GM12891 (cell line): ENCODE results near the gene LZTS2.
A peak's percentile ranks its signal among the peaks of the same experiment; 100 is the strongest.
"Not testable (repeated sequence)": the region's sequence is repeated elsewhere in the genome, so short reads cannot be mapped to it uniquely, and the experiment has no call there.

ENCODE experiments used
- DNase-seq: peaks from one replicate; pipeline ENCODE4 v3.0.0; 2011; ENCODE audit warnings: low spot score; ENCODE audit not compliant: insufficient read length
- FAIRE-seq: peaks from 2 replicates; lab custom pipeline; 2011; peaks lifted over from hg19 to GRCh38; lab: Jason Lieb, UNC
- PAX5 ChIP-seq: IDR thresholded peaks from 2 replicates; pipeline ENCODE4 v1.6.1; 2011; ENCODE audit warnings: low read length, moderate library complexity, mild to moderate bottlenecking; ENCODE audit not compliant: insufficient read depth, severe bottlenecking
- POLR2A ChIP-seq: IDR thresholded peaks from 2 replicates; pipeline ENCODE4 v1.6.1; 2011; ENCODE audit warnings: low read depth, low read length, control low read depth
- POLR2AphosphoS5 ChIP-seq: IDR thresholded peaks from 2 replicates; pipeline ENCODE4 v1.6.1; 2011; ENCODE audit warnings: low read depth, low read length, control low read depth
- POU2F2 ChIP-seq: IDR thresholded peaks from 2 replicates; pipeline ENCODE4 v1.6.1; 2011; ENCODE audit warnings: low read depth, mild to moderate bottlenecking, control low read depth, low read length, moderate library complexity
- SPI1 ChIP-seq: IDR thresholded peaks from 2 replicates; pipeline ENCODE4 v1.6.1; 2011; ENCODE audit warnings: low read depth, low read length, control low read depth
- TAF1 ChIP-seq: IDR thresholded peaks from 2 replicates; pipeline ENCODE4 v1.6.1; 2011; ENCODE audit warnings: low read depth, low read length, control low read depth

The LZTS2 gene

DNA sequence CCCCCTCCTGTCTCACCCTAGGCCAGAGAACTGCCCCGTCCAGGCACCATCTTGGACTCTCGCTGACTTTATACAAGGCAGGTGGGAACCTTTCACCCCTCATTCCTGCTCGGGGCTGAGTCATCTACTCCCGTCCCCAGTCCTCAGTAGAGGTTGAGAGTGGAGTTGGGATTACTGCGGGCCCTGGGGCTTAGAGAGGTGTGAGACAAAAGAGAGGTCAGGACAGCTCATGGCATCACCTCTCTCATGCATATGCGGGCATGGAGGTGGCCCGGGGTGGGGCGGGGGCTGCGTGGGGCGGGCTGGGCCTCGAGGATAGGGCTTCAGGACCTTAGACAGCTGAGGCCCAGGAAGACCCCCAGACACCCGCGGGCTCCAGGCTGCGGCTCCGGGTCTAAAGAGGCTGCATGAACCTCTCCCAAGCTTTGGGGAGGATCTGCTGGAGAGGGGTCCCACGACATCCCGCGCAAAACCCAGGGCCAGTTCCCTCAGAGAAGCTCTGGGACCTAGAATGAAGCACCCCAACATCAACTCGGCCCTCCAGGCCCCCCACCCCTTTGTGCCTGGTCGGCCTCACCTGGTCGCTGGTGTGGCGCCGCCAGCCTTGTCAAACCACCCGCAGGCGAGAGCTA, 31.0 kb downstream of the LZTS2 start:
- TF ChIP-seq POU2F2 (no peak), SPI1 (no peak), PAX5 (no peak), POLR2A (no peak), POLR2AphosphoS5 (no peak)
- DNase-seq = no peak
- FAIRE-seq = no peak

DNA sequence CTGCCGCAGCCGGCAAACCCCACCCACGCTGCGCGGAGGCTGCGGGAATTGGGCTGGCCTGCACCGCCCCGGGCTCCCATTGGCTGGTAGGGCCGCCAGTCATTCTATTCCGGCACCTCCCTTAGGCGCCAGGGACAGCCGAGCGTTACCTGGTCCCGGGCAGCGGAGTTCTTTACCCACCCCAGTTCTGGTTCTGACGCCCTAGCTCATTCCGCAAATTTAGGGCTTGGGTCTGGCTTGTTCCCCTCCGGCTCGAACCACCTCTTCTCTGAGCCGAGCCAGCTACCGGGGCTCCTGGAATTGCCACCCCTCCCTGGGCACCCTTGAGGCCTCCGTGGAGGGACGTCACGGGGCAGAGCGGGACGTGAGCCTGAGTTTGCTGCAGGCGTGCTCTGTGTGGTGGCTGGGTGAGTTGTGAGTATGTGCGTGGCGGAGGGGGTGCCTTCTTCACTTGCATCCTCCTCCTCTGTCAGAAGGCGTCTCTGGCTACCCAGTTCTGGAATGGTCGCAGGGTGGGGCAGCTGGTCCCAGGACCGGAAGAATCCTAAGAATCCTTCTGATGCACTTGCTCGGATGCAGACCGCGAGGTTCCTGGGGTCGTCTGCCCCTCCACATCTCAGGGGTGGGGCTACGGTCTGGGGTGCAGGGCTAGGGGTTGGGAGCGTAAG, 31.7 kb downstream of the LZTS2 start, which contains the start of the genes PDZD7 and SFXN3:
Gene PDZD7 (minus strand): TSS at position 2 of the 668 bp plus-strand sequence. CDS start 910 bp downstream, outside the sequence.
Gene SFXN3 (plus strand): TSS at position 107 of the 668 bp plus-strand sequence. CDS start 3,461 bp downstream, outside the sequence.
- DNase-seq (peak; percentile 98), FAIRE-seq (peak; percentile 75)
- TF ChIP-seq POLR2A = no peak
- TF ChIP-seq PAX5 = no peak
- no peak for TF ChIP-seq POU2F2
- no peak for TF ChIP-seq TAF1
- TF ChIP-seq SPI1 = no peak
- TF ChIP-seq POLR2AphosphoS5 = no peak

DNA sequence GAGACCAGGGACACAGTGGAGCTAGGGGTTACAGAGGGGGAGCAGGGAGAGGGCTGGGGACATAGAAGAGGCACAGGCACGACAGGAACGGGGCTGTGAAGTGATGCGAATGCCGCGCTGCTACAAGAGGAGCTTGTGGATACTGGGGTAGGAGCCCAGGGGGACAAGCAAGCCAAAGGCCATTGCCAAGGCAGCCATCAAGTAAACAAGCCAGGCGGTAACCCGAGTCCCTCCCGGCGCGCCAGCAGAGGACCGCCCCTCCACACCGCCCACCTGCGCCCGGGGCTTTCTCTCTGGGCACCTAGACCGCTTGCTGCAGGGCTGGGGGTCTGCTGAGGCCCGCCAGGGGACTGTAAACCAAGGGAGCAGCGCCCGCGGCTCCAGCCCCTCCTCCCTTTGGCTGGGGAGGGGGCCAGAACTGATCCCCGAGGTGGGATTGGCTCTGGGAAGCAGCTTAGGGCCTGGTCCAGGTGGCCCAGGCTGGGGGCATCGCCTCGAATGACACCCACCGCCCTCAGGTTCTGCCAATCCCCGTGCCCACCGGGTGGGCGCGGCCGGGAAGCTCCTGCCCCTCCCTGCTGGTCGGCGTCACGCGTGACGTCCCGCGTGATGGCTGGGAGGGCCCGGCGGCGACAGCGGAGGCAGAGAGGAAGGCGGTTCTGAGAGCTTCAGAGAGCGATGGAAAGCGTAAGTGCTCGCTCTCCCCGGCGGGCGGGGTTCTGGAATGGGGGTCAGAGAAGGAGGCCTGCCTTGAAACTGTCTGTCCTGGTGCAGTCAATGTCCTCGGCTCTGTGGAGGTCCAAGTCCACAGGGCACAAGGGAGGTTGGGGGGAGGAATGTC, 32.4 kb downstream of the LZTS2 start:
- peak; percentile 54 for FAIRE-seq
- DNase-seq = no peak
- TF ChIP-seq POU2F2 (no peak), TAF1 (no peak), SPI1 (no peak), PAX5 (no peak), POLR2AphosphoS5 (no peak), POLR2A (no peak)

DNA sequence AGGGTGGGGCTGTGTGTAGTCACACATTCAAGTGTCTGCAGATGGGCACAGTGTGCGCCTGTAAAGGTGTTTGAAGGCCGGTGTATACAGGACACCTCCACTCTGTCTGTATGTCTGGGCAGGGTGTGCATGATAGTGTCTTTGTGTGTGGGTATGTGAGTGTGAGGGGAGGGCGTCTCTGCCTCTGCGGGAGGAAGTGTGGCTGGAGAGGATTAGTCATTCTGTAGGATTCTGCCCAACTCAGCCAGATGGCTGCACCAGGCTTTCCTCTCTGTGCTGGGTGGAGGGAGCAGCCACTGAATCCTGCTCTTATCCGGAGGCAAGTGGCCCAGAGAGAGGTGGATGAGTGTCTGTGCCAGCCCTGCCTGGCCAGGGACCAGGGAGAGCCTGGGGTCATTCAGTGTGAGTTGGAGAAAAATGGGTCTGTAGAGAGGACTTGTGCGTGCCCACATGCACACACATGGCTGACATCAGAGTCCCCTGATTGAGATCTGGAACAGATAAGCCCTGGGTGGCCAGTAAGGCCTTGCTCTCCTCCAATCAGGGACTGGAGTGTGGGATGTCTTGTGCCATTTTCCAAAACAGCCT, 33.1 kb downstream of the LZTS2 start:
- no peak for TF ChIP-seq POLR2AphosphoS5
- no peak for TF ChIP-seq TAF1
- TF ChIP-seq POLR2A = no peak
- no peak for TF ChIP-seq POU2F2
- TF ChIP-seq SPI1 = no peak
- TF ChIP-seq PAX5 = no peak
- FAIRE-seq (peak; percentile 9), DNase-seq (no peak)

DNA sequence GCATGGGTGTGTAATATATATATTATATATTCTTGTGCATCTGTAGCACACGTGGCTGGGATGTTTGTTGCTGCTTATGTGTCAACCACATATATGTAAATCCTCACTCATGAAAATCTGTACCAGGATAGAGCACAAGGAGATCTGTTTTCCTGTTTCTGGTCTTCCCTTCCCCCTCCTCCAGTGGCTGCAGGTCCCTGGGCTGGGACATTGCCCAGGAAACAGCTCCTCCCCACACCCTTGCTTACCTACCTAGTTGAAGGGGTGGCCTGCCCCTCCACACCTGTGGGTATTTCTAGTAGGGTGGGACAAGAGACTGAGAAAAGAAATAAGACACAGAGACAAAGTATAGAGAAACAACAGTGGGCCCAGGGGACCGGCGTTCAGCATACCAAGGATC, 33.7 kb downstream of the LZTS2 start:
- FAIRE-seq (no peak), DNase-seq (no peak)
- TF ChIP-seq SPI1 = no peak
- TF ChIP-seq PAX5 = no peak
- no peak for TF ChIP-seq POLR2AphosphoS5
- no peak for TF ChIP-seq POU2F2
- TF ChIP-seq TAF1 = no peak
- no peak for TF ChIP-seq POLR2A

DNA sequence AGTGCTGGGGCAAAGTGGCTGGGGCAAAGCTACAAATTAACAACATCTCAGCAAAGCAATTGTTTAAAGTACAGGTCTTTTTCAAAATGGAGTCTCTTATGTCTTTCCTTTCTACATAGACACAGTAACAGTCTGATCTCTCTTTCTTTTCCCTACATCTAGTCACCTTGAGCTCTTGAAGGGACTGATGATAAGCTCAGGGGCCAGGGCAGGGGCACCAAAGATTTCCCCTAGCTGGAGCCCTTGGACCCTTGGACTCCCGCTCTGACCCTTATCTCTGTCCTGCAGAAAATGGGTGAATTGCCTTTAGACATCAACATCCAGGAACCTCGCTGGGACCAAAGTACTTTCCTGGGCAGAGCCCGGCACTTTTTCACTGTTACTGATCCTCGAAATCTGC, 34.8 kb downstream of the LZTS2 start:
- not testable (repeated sequence) for DNase-seq, FAIRE-seq

DNA sequence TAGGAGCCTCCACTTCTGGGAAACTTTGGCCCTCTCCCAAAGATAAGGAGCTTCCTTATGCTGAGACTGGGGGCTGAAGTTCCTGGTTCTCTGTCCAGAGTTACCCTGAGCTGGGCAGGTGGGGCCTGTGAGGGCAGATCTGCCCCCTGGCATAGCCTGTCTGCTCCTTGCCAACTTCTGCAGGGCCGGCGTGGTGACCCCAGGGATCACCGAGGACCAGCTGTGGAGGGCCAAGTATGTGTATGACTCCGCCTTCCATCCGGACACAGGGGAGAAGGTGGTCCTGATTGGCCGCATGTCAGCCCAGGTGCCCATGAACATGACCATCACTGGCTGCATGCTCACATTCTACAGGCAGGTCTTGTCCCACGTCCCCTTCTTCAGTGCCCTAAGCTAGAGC, 35.7 kb downstream of the LZTS2 start:
- no peak for DNase-seq
- FAIRE-seq = no peak
- TF ChIP-seq PAX5 (no peak), POLR2AphosphoS5 (no peak), TAF1 (no peak), POLR2A (no peak), POU2F2 (no peak)

DNA sequence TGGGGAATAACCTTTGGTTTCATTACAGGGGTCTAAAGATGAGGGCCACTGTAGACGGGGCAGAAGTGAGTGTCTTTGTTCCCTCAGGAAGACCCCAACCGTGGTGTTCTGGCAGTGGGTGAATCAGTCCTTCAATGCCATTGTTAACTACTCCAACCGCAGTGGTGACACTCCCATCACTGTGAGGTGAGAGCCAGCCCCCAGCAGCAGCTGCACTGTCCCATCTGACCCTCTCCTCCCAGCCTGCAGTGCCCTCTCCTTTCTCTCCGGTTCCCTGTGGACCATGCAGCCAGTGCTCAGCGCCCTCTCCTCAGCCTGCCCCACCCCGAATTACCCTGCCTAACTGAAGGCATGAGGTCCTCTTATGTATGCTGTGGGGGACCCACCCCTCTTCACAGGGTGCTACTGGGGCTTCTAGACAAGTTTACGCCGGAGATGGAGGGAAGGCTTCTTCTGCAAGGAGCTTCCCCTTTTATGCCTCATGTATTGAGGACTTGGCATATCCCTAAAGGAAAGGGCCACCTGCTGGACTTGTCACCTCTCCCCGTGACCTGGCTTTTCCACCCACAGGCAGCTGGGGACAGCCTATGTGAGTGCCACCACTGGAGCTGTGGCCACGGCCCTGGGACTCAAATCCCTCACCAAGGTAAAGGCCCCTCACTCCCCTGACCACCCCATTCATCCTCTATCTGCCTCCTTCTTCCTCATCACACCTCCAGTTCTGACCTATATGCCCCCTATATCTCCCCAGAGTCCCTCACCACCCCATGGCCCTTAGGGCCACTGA, 36.5 kb downstream of the LZTS2 start:
- FAIRE-seq (no peak), DNase-seq (no peak)
- TF ChIP-seq SPI1 = no peak
- TF ChIP-seq POU2F2 = no peak
- no peak for TF ChIP-seq POLR2AphosphoS5
- no peak for TF ChIP-seq PAX5
- no peak for TF ChIP-seq TAF1
- no peak for TF ChIP-seq POLR2A

DNA sequence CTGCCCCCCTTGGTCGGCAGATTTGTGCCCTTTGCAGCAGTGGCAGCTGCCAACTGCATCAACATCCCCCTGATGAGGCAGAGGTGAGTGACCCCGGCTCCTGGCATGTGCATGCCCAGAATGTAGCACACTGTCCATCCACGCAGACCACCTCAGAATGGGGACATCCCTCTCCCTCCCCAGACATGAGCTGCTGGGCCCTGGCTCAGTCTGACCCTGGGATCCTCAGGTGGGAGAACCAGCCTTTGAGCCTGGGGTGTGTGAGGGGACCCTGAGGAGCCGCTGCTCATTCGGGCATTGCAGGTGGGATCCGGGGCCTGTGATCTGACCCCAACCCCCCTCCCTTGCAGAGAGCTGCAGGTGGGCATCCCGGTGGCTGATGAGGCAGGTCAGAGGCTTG, 37.1 kb downstream of the LZTS2 start:
- no peak for TF ChIP-seq PAX5
- TF ChIP-seq POU2F2 = no peak
- TF ChIP-seq POLR2A = no peak
- no peak for TF ChIP-seq SPI1
- no peak for TF ChIP-seq POLR2AphosphoS5
- TF ChIP-seq TAF1 = no peak
- DNase-seq (no peak), FAIRE-seq (no peak)
